22Rv1 (cell line): Measurements from ENCODE around the gene SYNJ1.
A peak's percentile ranks its signal among the peaks of the same experiment; 100 is the strongest.

Source experiments
- H3K27ac ChIP-seq: fragments of 450-650 bp; 2 replicates; pipeline ENCODE4 v1.5.1; 2017
- CTCF ChIP-seq: fragments of 450-650 bp; IDR thresholded peaks from 2 replicates; pipeline ENCODE4 v1.5.1; 2017; ENCODE audit warnings: mild to moderate bottlenecking
- ZFX ChIP-seq: fragments of 450-650 bp; IDR thresholded peaks from 2 replicates; pipeline ENCODE4 v1.6.1; 2017; ENCODE audit warnings: antibody characterized with exemption, borderline replicate concordance

The SYNJ1 gene

GRCh38 chr21:32727687-32728455, at the start of gene SYNJ1:
SYNJ1 (minus strand) TSS chr21:32728013; CDS start chr21:32726895, 1,118 bp downstream.
- TF ChIP-seq ZFX (no peak), CTCF (no peak)
- peak within 1 kb of the TSS; percentile 82 for H3K27ac ChIP-seq

GRCh38 chr21:32777269-32777668, 49.5 kb upstream of the SYNJ1 start:
- TF ChIP-seq ZFX (no peak), CTCF (no peak)
- H3K27ac ChIP-seq: no peak overlapping the region

- no peak overlapping the region for H3K27ac ChIP-seq
- TF ChIP-seq CTCF (no peak), ZFX (no peak)
Observed at GRCh38 chr21:32776743-32777142, 48.9 kb upstream of the SYNJ1 start.

- H3K27ac ChIP-seq: peak overlapping the region; percentile 94
Observed at GRCh38 chr21:32773048-32773344, 45.2 kb upstream of the SYNJ1 start.

- TF ChIP-seq ZFX (no peak), CTCF (no peak)
- peak overlapping the region; percentile 94 for H3K27ac ChIP-seq
Observed at GRCh38 chr21:32772281-32773047, 44.7 kb upstream of the SYNJ1 start.

GRCh38 chr21:32770871-32771523, 43.2 kb upstream of the SYNJ1 start:
- H3K27ac ChIP-seq: peak overlapping the region; percentile 94

GRCh38 chr21:32768530-32768929, 40.7 kb upstream of the SYNJ1 start:
- TF ChIP-seq ZFX: no peak
- no peak overlapping the region for H3K27ac ChIP-seq

More at GRCh38 chr21:32770871-32771523, 43.2 kb upstream of the SYNJ1 start:
- no peak for TF ChIP-seq ZFX
- TF ChIP-seq CTCF: no peak

GRCh38 chr21:32765058-32765457, 37.2 kb upstream of the SYNJ1 start:
- TF ChIP-seq ZFX: no peak
- no peak overlapping the region for H3K27ac ChIP-seq
